Activated T-cell treated with anti-CD3 and anti-CD28 coated beads, Interleukin-2, amount 50 U/mL, for 4 hours (primary cell): Measurements from ENCODE around the gene PNPLA7. TPM values are rescaled to one million over a fixed set of nuclear protein-coding genes. Genes with fewer than 3 reads are reported as not detected.

Experiments
- ATAC-seq, 2 donors: fragments of 200-7000 bp; cut with Tn5 transposase; one replicate each; pipeline ENCODE4 v1.10.0; 2021
- DNase-seq: peaks from one replicate; pipeline ENCODE4 v3.0.0-alpha.2; 2020
- H3K27me3 Mint-ChIP-seq: one replicate; pipeline ENCODE4 v1.8.0; 2021; ENCODE audit warnings: low read depth, mixed read lengths
- H3K36me3 Mint-ChIP-seq: one replicate; pipeline ENCODE4 v1.8.0; 2022; ENCODE audit warnings: mixed read lengths; ENCODE audit not compliant: insufficient read depth
- H3K4me1 Mint-ChIP-seq: one replicate; pipeline ENCODE4 v1.8.0; 2021; ENCODE audit warnings: low read depth, mixed read lengths
- H3K4me3 Mint-ChIP-seq: one replicate; pipeline ENCODE4 v1.8.0; 2021; ENCODE audit warnings: mild to moderate bottlenecking, moderate library complexity, mixed read lengths
- H3K9me3 Mint-ChIP-seq: one replicate; pipeline ENCODE4 v1.8.0; 2021; ENCODE audit warnings: mixed read lengths
- total RNA-seq, 3 donors: library from RNA; stranded (reverse); gene quantifications; one replicate each; pipeline ENCODE4 v1.2.1, GENCODE V29; 2021

Gene PNPLA7
- total RNA-seq, 3 donors from 2014 or later, result 1.3 to 1.9 (median 1.8) TPM

DNA sequence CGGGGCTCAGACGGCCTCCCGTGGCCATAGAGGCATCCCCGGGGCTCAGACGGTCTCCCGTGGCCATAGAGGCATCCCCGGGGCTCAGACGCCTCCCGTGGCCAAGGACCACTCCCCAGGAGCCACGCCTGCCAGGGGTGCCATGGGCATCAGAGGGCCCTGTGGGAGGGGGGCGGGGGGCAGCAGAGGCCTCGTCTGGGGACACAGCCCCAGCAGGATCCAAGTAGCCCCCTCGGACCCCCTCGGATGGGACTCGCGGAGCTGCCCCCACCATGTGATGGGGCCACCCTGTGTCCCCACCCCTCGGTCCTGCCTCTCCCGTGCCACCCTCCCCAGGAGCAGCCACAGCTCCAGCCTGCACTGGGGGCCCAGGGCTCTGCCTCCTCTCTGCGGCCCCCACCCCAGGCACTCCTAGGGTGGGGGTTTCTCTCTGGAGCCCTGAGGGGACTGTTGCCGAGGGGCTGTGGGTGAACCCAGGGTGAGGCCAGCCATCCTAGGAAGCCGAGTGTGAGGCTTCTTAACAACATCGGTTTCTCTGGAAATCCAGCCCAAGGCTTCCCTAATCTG is 111.5 kb downstream of the PNPLA7 start:
- Mint-ChIP-seq H3K4me3 (no peak overlapping the region), H3K36me3 (no peaks in the 10 kb centered on the region), H3K4me1 (peaks cover 3% of the 10 kb centered on the region), H3K27me3 (peaks cover 15% of the 10 kb centered on the region), H3K9me3 (no peaks in the 10 kb centered on the region)
- no peak for DNase-seq
- ATAC-seq, result no peak

DNA sequence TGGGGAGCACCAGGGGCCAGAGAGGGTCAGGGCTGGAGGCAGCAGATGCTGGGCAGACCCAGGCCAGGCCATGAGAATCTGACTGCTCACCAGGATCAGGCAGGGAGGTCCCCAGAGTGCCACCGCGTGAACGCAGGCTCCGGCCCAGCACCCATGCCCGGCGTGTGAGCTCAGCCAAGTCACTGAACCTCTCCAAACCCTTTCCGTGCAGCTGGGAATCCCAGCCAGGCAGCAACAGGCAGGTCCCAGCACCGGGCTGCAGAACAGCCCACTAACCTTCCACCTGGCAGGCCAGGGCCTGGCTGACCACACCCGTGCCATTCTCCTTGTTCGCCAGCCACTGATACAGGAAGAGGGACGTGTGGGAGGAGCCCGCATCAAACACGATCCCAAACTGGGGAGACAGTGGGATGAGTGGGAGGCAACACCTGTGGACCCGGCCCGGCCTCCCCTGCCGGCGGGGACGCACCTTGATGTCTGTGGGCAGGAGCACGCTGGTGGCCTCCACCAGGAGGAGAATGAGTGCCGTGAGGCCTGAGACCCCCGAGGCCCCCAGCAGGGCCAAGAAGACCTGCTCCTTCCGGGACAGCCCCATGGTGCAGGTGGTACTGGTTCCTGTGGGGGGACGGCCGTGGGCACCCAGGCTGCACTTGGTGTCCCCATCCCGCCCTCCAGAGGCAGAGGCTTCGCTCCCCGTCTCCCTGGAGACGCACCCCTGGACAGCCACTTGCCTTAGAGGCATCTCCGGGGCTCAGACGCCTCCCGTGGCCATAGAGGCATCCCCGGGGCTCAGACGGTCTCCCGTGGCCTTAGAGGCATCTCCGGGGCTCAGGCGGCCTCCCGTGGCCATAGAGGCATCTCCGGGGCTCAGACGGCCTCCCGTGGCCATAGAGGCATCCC is 112.3 kb downstream of the PNPLA7 start:
- no peaks in the 10 kb centered on the region for H3K9me3 Mint-ChIP-seq
- H3K4me3 Mint-ChIP-seq, result no peak overlapping the region
- ATAC-seq, result no peak
- H3K4me1 Mint-ChIP-seq, result peaks cover 3% of the 10 kb centered on the region
- H3K36me3 Mint-ChIP-seq, result no peaks in the 10 kb centered on the region
- H3K27me3 Mint-ChIP-seq, result peaks cover 12% of the 10 kb centered on the region
- DNase-seq, result no peak

DNA sequence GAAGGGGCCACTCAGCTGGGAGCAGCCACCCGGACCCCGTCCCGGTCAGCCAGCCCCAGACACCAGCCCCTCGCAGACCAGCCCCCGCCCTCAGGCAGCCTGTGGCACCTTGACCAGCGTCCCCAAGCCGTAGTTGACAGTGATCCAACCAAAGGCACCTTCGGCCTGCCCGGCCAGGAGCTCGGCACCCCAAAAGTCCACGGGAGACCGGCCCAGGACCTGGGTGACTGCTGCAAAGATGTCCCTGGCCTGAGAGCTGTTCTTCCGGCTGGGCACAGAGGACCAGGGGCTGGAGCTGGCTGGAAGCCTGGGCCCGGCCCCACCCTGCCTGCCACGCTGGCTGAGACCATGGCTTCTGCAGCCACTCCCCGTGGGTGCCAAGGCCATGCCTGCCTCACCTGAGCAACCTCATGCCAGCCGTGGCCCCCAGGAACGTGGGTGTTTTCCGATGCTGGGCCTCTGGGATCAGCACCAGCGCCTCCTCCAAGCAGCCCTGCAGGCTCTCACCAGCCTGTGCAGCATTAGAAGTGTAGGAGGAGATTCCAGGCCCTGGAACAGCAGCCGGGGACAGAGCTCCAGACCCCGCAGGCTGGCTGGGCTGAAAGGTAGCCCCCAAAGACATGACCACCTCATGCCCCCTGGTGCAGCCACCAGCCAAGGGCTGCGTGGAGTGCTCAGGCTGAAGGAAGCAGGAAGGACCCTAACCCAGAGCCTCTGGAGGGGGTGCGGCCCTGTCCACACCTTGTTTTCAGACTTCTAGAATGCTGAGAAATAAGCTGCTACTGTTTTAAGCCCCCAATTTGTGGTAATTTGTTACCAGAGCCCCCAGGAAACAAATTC is 113.2 kb downstream of the PNPLA7 start:
- Mint-ChIP-seq H3K4me3 (no peak overlapping the region), H3K4me1 (peaks cover 2% of the 10 kb centered on the region), H3K36me3 (no peaks in the 10 kb centered on the region), H3K9me3 (no peaks in the 10 kb centered on the region), H3K27me3 (peaks cover 6% of the 10 kb centered on the region)
- no peak for ATAC-seq
- no peak for DNase-seq

DNA sequence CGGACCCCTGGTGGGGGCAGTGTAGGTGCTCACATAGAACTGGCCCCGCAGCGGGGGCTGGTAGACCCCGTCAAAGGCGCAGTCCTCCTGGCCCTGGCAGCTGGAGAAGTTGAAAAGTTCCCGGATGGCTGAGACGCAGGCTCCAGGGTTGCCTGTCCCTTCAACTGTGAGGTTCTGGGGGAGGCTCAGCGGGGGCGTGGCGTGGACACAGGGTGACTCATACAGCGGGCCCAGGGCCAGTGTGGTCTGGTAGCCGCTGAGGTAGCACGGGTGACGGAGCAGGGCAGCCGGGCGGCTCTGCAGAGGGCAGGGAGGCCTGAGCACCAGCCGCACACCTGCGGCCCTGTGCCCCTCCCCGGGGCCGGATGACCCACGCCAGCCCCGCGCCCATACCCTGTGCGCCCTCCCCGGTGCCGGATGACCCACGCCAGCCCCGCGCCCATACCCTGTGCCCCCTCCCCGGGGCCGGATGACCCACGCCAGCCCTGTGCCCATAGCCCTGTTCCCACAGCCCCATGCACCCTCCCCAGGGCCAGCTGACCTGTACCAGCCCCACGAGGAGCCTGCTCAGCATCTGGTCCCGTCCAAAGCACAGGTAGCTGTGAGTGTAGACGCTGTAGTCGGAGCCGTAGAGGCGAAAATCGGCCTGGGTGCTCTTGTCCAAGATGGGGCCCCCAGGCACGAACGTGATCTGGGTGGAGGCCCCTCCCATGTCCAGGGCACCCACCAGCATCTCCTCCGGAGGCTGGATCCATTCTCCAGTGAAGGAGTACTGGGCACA is 114.0 kb downstream of the PNPLA7 start:
- Mint-ChIP-seq H3K36me3 (no peaks in the 10 kb centered on the region), H3K9me3 (no peaks in the 10 kb centered on the region), H3K4me3 (no peak overlapping the region), H3K27me3 (peaks cover 4% of the 10 kb centered on the region), H3K4me1 (no peaks in the 10 kb centered on the region)
- DNase-seq (no peak), ATAC-seq (no peak)

DNA sequence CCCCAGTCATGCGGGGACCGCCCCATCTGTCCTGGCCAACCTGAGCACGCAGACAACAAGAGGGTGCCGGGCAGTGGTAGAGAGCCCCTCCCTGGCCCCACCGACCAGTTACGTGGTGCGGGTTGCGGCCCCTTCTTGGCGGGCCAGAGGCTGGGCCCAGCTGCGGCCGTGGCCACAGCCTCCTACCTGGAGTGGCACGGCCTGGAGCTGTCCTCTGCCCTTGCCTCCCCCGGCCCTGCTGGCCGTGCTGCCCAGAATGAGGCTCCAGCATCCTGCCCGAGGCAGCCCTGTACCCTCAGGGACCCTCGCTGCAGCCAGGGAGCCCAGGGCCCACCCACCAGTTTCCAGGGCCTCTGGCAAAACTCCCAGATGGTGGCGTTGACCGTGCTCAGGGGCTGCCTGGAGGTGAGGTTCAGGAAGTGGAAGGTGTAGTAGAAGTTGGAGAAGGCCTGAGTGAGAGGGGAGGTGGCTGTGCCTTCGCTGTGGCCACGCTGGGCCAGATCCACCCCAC is 114.8 kb downstream of the PNPLA7 start:
- DNase-seq, result no peak
- H3K36me3 Mint-ChIP-seq, result no peaks in the 10 kb centered on the region
- peaks cover 4% of the 10 kb centered on the region for H3K27me3 Mint-ChIP-seq
- no peak overlapping the region for H3K4me3 Mint-ChIP-seq
- no peaks in the 10 kb centered on the region for H3K4me1 Mint-ChIP-seq
- ATAC-seq, result no peak
- H3K9me3 Mint-ChIP-seq, result no peaks in the 10 kb centered on the region

DNA sequence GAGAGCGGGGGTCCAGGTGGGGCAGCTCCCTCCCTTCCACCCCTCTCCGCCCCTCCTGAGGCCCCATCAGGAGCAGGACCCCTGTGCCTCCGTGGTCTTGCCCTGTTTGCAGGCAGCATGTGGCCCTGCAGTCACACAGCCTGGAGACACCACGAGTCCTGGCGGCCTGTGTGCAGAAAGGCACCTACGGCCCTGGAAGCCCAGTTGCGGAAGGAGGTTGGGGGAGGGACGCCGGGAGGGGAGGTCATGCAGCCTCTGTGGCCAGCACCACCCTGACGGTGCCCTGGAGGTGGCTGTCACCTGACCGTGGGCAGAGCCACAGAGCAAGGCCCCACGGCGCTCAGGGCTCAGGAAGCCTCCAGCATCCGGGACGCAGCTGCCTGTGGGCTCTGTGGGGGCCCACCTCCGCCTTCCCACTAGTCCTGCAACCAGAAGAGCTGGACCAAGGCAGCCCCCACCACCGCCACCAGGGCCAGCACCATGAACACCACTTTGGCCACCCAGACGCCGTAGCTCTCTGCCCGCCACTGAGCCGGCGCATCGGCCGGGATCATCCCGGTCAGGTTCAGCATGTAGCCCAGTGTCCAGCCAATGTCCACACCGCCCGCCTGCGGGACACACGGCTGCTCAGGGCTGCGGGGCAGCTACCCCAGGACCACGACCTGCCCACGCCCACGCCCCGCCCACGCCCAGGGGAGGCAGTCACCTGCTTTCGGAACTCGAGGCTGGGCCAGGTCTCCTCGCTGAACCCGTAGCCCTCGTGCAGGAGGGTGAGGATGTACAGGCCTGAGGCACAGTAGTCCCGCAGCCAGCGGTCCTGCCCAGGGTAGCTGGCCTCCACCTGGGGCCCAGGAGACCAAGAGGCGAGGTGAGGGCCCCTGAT is 115.5 kb downstream of the PNPLA7 start:
- Mint-ChIP-seq H3K4me1 (no peaks in the 10 kb centered on the region), H3K4me3 (no peak overlapping the region), H3K36me3 (no peaks in the 10 kb centered on the region), H3K9me3 (no peaks in the 10 kb centered on the region), H3K27me3 (peaks cover 4% of the 10 kb centered on the region)
- no peak for ATAC-seq
- DNase-seq, result no peak

DNA sequence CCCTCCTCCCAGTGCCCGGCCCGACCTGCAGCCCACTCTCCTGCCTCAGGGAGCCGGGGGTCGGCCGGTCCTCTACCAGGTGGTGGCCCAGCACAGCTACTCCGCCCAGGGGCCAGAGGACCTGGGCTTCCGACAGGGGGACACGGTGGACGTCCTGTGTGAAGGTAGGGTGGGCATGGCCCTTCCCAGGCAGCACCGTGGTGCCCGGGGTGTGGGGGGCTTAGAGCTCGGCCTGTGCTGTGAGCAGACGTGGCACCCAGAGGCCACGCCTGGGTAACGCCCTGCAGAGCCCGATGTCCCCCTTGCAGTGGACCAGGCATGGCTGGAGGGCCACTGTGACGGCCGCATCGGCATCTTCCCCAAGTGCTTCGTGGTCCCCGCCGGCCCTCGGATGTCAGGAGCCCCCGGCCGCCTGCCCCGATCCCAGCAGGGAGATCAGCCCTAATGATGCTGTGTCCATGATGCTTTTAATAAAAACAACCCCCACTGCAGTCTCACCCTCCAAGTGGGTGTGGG is 116.2 kb downstream of the PNPLA7 start:
- H3K36me3 Mint-ChIP-seq, result no peaks in the 10 kb centered on the region
- no peaks in the 10 kb centered on the region for H3K9me3 Mint-ChIP-seq
- ATAC-seq (no peak), DNase-seq (no peak)
- H3K27me3 Mint-ChIP-seq, result no peaks in the 10 kb centered on the region
- no peaks in the 10 kb centered on the region for H3K4me1 Mint-ChIP-seq
- H3K4me3 Mint-ChIP-seq, result no peak overlapping the region

DNA sequence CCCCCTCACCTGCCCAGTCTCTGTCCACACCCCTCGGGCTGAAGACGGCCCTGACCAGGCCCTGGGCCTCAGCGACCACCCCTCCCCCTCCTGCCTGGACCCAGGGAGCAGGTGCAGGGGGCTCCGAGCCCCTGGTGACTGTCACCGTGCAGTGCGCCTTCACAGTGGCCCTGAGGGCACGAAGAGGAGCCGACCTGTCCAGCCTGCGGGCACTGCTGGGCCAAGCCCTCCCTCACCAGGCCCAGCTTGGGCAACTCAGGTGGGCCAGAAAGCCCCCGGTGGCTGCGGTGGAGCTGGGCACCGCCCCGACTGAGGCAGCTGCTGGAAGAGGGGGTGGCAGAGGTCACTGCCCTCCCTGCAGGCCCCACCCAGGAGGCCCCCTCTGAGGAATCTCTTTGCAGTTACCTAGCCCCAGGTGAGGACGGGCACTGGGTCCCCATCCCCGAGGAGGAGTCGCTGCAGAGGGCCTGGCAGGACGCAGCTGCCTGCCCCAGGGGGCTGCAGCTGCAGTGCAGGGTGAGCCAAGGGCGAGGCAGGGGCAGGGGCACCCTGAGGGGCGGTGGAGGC is 116.8 kb downstream of the PNPLA7 start:
- ATAC-seq (no peak), DNase-seq (no peak)
- Mint-ChIP-seq H3K9me3 (no peaks in the 10 kb centered on the region), H3K4me3 (no peak overlapping the region), H3K4me1 (no peaks in the 10 kb centered on the region), H3K27me3 (no peaks in the 10 kb centered on the region), H3K36me3 (no peaks in the 10 kb centered on the region)

DNA sequence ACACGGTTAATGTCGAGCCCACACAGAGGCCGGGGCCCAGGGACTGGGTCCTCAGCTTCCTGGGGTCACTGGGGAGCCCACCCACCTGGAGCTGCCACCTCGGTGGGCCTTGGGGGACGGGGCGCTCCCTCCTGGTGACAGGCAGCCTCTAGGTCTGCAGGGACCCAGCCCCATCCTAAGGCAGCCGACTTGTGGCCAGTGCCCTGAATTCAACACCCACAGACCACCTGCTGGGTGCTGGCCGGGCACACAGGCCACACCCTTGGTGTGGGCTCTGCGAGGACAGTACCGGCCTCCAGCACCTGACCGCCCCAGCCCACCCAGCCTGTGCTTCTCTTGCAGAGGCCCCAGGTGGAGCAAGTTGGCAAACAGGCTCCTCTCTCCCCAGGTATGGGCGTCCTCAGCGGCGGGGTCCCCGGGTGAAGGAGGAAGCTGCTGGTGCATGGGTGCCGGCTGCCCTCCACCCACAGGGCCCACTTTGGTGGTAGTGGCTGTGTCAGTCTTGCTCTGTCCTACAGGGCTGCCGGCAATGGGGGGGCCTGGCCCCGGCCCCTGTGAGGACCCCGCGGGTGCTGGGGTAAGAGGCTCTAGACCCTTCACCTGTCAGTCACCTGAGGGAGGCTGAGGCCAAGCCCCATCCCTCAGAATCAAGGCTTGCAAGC is 117.4 kb downstream of the PNPLA7 start:
- Mint-ChIP-seq H3K4me1 (no peaks in the 10 kb centered on the region), H3K27me3 (no peaks in the 10 kb centered on the region), H3K4me3 (no peak overlapping the region), H3K9me3 (no peaks in the 10 kb centered on the region), H3K36me3 (no peaks in the 10 kb centered on the region)
- no peak for ATAC-seq
- DNase-seq, result no peak

DNA sequence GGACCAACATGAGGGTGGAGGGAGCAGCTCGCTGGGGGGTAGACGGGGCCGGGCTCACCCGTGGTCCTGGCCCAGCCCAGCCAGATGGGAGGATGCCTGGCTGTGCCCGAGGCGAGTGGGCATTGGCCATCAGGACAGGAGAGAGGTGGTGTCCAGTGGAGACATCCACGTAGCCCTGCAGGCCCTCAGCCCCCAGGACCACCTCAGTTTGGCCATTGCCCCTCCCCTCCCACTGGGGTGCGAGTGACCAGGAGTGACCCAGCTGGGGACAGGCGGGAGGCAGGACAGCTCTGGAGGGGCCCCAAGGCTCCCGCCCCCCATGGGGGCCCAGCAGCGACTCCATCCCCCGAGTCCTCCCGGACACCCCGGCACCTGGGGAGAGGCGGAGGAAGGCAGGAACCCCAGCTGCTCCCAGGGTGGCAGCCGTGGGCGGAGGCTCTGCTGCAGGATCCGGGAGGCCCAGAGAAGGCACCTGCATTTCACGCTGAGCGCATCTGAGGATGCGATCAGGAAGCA is 118.7 kb downstream of the PNPLA7 start:
- ATAC-seq, result no peak
- H3K4me1 Mint-ChIP-seq, result no peaks in the 10 kb centered on the region
- no peaks in the 10 kb centered on the region for H3K36me3 Mint-ChIP-seq
- H3K4me3 Mint-ChIP-seq, result no peak overlapping the region
- H3K9me3 Mint-ChIP-seq, result no peaks in the 10 kb centered on the region
- DNase-seq, result no peak
- no peaks in the 10 kb centered on the region for H3K27me3 Mint-ChIP-seq

DNA sequence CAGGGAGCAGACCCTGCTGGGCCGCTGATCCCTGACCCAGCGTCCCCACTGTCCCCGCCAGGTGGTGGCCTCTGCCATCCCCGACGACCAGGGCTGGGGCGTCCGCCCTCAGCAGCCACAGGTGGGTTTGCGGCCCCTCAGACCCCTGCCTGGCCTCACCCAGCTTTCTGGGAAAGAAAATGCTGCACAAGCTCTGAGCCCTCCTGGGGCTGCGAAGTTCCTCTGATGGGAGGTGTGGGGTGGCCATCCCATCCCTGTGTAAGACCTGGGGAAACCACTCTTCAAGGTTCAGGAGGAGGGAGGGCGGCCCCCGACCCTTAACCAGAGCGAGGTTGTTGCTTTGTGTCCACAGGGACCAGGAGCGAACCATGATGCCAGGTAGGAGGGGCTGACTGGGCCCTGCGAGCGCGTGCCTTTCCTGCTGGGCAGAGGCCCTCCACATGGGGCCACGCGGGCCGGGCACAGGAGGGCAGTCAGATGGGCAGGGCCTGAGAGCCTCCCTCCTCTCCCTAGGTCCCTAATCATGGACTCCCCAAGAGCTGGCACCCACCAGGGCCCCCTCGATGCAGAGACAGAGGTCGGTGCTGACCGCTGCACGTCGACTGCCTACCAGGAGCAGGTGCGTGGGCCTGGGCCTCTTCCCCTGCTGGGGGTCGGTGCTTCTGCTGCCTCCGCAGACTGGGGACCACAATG is 119.3 kb downstream of the PNPLA7 start:
- Mint-ChIP-seq H3K27me3 (no peaks in the 10 kb centered on the region), H3K9me3 (no peaks in the 10 kb centered on the region), H3K4me1 (no peaks in the 10 kb centered on the region), H3K4me3 (no peak overlapping the region), H3K36me3 (no peaks in the 10 kb centered on the region)
- no peak for ATAC-seq
- DNase-seq, result no peak
